ENCODE results near the gene LIPC.

- TF ChIP-seq, protein P1, sequence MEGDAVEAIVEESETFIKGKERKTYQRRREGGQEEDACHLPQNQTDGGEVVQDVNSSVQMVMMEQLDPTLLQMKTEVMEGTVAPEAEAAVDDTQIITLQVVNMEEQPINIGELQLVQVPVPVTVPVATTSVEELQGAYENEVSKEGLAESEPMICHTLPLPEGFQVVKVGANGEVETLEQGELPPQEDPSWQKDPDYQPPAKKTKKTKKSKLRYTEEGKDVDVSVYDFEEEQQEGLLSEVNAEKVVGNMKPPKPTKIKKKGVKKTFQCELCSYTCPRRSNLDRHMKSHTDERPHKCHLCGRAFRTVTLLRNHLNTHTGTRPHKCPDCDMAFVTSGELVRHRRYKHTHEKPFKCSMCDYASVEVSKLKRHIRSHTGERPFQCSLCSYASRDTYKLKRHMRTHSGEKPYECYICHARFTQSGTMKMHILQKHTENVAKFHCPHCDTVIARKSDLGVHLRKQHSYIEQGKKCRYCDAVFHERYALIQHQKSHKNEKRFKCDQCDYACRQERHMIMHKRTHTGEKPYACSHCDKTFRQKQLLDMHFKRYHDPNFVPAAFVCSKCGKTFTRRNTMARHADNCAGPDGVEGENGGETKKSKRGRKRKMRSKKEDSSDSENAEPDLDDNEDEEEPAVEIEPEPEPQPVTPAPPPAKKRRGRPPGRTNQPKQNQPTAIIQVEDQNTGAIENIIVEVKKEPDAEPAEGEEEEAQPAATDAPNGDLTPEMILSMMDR (IDR thresholded peaks at IDR 0.05; ENCODE audit: low read length): no peak
- no peak for TF ChIP-seq EZH2 (optimal IDR thresholded peaks at IDR 0.05; ENCODE audit: low read depth, low read length)
Measured at GRCh38 chr15:58453931-58454793, 22.4 kb downstream of the LIPC start.
